ENCODE results near the gene ADGRG3. TPM values are rescaled to one million over a fixed set of nuclear protein-coding genes. Genes with fewer than 3 reads are reported as not detected.

ADGRG3 gene
- total RNA-seq, 1 donor from 2014 or later, result 2.2 TPM

DNA sequence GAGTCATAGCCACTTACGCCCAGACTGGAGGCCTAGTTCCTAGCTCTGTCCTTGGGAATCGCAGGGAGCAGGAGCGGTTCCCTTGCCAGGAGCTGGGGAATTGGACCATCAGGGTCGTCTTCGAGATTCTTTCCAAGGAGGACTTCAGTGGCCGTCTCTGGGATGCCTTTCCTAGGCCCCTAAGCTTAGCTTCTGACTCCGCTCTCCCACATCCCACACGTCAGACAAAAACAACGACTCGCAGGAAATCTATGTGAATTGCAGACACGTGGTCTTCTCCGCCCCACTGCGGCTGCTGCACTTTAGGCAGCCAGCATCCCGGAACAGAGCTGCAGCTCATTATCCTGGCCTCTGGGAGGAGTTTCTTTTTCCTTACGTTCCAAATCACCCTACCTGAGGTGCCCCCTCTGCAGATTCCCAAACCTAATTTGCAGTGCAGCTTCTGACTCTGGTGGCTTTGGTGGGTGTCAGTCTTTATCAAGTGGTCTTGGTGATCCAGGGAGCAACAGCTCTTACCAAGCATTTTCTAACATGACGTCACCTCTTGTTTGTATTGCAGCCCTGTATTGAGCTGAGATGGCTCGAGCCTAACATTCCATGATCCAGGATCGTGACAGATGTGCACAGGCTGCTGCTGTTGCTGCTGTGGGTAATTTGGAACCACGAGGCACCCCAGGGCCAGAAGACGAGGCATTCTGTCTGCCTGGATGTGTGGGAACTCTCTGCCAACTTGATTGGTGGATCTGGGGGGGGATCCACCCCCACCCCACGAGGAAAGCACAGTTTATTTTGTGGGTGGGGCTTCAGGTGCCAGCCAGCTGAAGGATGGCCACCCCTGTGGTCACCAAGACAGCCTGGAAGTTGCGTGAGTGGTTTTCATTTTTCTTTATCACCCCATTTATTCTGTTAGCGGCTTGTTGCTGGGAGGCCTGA lies 68.6 kb downstream of the ADGRG3 start:
- no peak for DNase-seq (ENCODE audit: low spot score)

DNA sequence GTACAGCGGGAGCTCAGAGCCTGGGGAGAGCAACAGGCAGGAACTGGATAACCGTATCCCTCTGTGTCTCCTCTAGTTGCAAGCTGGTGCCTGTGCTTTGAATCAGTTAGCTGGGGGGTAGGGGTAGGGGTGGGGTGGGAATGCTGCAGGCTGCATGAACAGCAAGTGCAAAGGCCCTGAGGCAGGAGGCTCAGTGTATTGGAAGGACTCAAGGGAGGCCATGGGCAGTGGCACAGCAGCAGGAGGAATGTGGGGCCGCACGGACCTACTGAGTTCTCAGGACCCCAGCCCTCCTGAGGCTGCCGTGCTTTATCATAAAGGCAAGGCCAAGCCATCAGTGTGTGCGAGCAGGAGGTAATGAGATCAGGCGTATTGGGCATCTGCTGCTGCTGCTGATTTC lies 70.7 kb downstream of the ADGRG3 start:
- no peak for DNase-seq (ENCODE audit: low spot score)

Other genes with a start within 250 kb of the ADGRG3 start
- 53.2 TPM for gene CIAPIN1, start 220.9 kb upstream of the ADGRG3 start, total RNA-seq
- gene COQ9, start 220.8 kb upstream of the ADGRG3 start, total RNA-seq, result 66.6 TPM
- 57.3 TPM for gene POLR2C, start 205.6 kb upstream of the ADGRG3 start, total RNA-seq
- 12.5 TPM for gene DOK4, start 181.8 kb upstream of the ADGRG3 start, total RNA-seq
- 4.6 TPM for gene CCDC102A, start 131.7 kb upstream of the ADGRG3 start, total RNA-seq
- gene ADGRG5, start 125.7 kb upstream of the ADGRG3 start, total RNA-seq, result 0.75 TPM
- gene ADGRG1, start 39.7 kb upstream of the ADGRG3 start, total RNA-seq, result 201 TPM
- 0.49 TPM for gene DRC7, start 26.5 kb downstream of the ADGRG3 start, total RNA-seq
- 19.0 TPM for gene KATNB1, start 67.5 kb downstream of the ADGRG3 start, total RNA-seq
- 117 TPM for gene KIFC3, start 134.2 kb downstream of the ADGRG3 start, total RNA-seq